K562 (cell line): ENCODE results near the gene KCNG3. TPM values are rescaled to one million over a fixed set of nuclear protein-coding genes. Genes with fewer than 3 reads are reported as not detected.

Source experiments
- ATAC-seq: fragments of 200-7000 bp; cut with Tn5 transposase; 3 replicates; pipeline ENCODE4 v1.9.1; 2020; ENCODE audit warnings: moderate library complexity
- BruUV-seq: library from RNA; stranded (reverse); fragments of 400-500 nt; replicated peaks from 2 replicates; lab custom pipeline; 2021; lab: Mats Ljungman, UMichigan
- CTCF ChIA-PET: fragments of 300-600 bp; formaldehyde crosslinking; extraction: SDS; loops from one replicate; lab custom pipeline; 2021; ENCODE audit warnings: low intra/inter-chr PET ratio; lab: Yijun Ruan, JAX
- POLR2A ChIA-PET: fragments of 300-600, 350-650 bp; sonication (Branson Sonifier 250); formaldehyde crosslinking; extraction: SDS; loops from one replicate; lab custom pipeline; 2021; ENCODE audit warnings: antibody characterized with exemption, inconsistent platforms; lab: Yijun Ruan, JAX
- DNase-seq, 4 experiments: peaks; one replicate each; pipeline versions ENCODE4 v3.0.0 to v3.0.0-alpha.2; 2011 to 2018; ENCODE audit warnings: low spot score in 3 of 4, mixed read lengths in 3 of 4; ENCODE audit errors: extremely low read depth in 1 of 4
- FAIRE-seq: peaks from 2 replicates; lab custom pipeline; 2011; peaks lifted over from hg19 to GRCh38; lab: Jason Lieb, UNC
- H2AFZ ChIP-seq: 2 replicates; pipeline ENCODE4 v1.6.0; 2011; ENCODE audit warnings: low read depth, low read length, control low read depth, inconsistent platforms
- H3K27ac ChIP-seq: fragments of 200-600 bp; 3 replicates; pipeline ENCODE4 v1.8.0; 2011; ENCODE audit warnings: low read depth, mild to moderate bottlenecking, control low read depth, inconsistent platforms, low read length, moderate library complexity, mixed read lengths; ENCODE audit errors: extremely low read depth
- H3K27me3 ChIP-seq, 2 experiments: fragments of 300-600 bp in 1 of 2; 2 replicates in 1 of 2; 3 replicates in 1 of 2; pipeline versions ENCODE4 v1.6.0 to v1.8.0; 2011; ENCODE audit warnings: inconsistent platforms in 2 of 2, low read length in 2 of 2, mild to moderate bottlenecking in 1 of 2, mixed read lengths in 1 of 2, moderate library complexity in 1 of 2; ENCODE audit not compliant: control insufficient read depth in 2 of 2, insufficient read depth in 2 of 2
- H3K36me3 ChIP-seq: fragments of 300-600 bp; 3 replicates; pipeline ENCODE4 v1.8.0; 2011; ENCODE audit warnings: mild to moderate bottlenecking, low read length, inconsistent platforms; ENCODE audit not compliant: control insufficient read depth, insufficient read depth
- H3K4me1 ChIP-seq, 2 experiments: fragments of 200-600 bp in 1 of 2; replicated peaks in 1 of 2; 2 replicates in 1 of 2; 3 replicates in 1 of 2; pipeline versions ENCODE4 v1.5.1 to v1.8.0; 2011; ENCODE audit warnings: inconsistent platforms in 2 of 2, low read length in 2 of 2, mild to moderate bottlenecking in 1 of 2, mixed read lengths in 1 of 2, moderate library complexity in 1 of 2; ENCODE audit not compliant: control insufficient read depth in 2 of 2, insufficient read depth in 2 of 2
- H3K4me2 ChIP-seq: 2 replicates; pipeline ENCODE4 v1.6.1; 2011; ENCODE audit warnings: low read length, control low read depth, inconsistent platforms, mixed read lengths; ENCODE audit not compliant: insufficient read depth
- H3K4me3 ChIP-seq: fragments of 200-600 bp; sonication (generic), shearing (Covaris generic); 2 replicates; pipeline ENCODE4 v1.5.1; 2016; ENCODE audit warnings: control low read depth, inconsistent platforms
- H3K79me2 ChIP-seq: fragments of 200-600 bp; 3 replicates; pipeline ENCODE4 v1.8.0; 2011; ENCODE audit warnings: low read length, inconsistent platforms; ENCODE audit not compliant: control insufficient read depth, insufficient read depth
- H3K9ac ChIP-seq, 2 experiments: 2 replicates each; pipeline versions ENCODE4 v1.6.0 to v1.6.1; 2011; ENCODE audit warnings: low read depth in 2 of 2, low read length in 2 of 2, control low read depth in 1 of 2, inconsistent platforms in 1 of 2, mild to moderate bottlenecking in 1 of 2, mixed read lengths in 1 of 2; ENCODE audit not compliant: insufficient read depth in 1 of 2
- H3K9me1 ChIP-seq: one replicate; pipeline ENCODE4 v1.6.0; 2011; ENCODE audit warnings: inconsistent platforms, mild to moderate bottlenecking, low read length, moderate library complexity; ENCODE audit not compliant: control insufficient read depth, insufficient read depth
- H3K9me3 ChIP-seq: replicated peaks from 2 replicates; pipeline ENCODE4 v1.5.1; 2011; ENCODE audit warnings: low read depth, low read length, inconsistent platforms; ENCODE audit not compliant: control insufficient read depth, insufficient read depth
- H4K20me1 ChIP-seq: replicated peaks from 2 replicates; pipeline ENCODE4 v1.6.1; 2011; ENCODE audit warnings: low read length, inconsistent platforms, mixed read lengths; ENCODE audit not compliant: control insufficient read depth, insufficient read depth
- ERF ChIP-seq: fragments of 450-650 bp; formaldehyde crosslinking; IDR thresholded peaks from 2 replicates; pipeline ENCODE4 v1.4.0; 2020; ENCODE audit warnings: mild to moderate bottlenecking, mixed read lengths
- KDM2B ChIP-seq: fragments of 250-450 bp; sonication (Bioruptor Pico); IDR thresholded peaks from 2 replicates; pipeline ENCODE4 v1.8.0; 2021; ENCODE audit warnings: mild to moderate bottlenecking, moderate library complexity
- POLR3G ChIP-seq: IDR thresholded peaks from 2 replicates; pipeline ENCODE4 v1.6.1; 2011; ENCODE audit not compliant: insufficient read length, insufficient replicate concordance; ENCODE audit errors: extremely low read depth
- RBBP5 ChIP-seq: fragments of 200-600 bp; sonication (generic); IDR thresholded peaks from 2 replicates; pipeline ENCODE4 v1.6.1; 2012; ENCODE audit warnings: borderline replicate concordance, mild to moderate bottlenecking, low read length, control low read depth, inconsistent platforms; ENCODE audit not compliant: insufficient read depth, poor library complexity, severe bottlenecking
- RBM15 ChIP-seq: fragments of 200-400 bp; formaldehyde crosslinking; IDR thresholded peaks from 2 replicates; pipeline ENCODE4 v1.6.1; 2018; ENCODE audit warnings: mild to moderate bottlenecking, low read length, moderate library complexity; ENCODE audit not compliant: insufficient read depth
- RFX1 ChIP-seq: fragments of 450-650 bp; IDR thresholded peaks from 2 replicates; pipeline ENCODE4 v1.6.1; 2016; ENCODE audit warnings: mild to moderate bottlenecking, moderate library complexity
- SNIP1 ChIP-seq: fragments of 450-650 bp; IDR thresholded peaks from 2 replicates; pipeline ENCODE4 v1.7.1; 2017; ENCODE audit warnings: low read depth, mild to moderate bottlenecking
- SRSF9 ChIP-seq: fragments of 200-400 bp; formaldehyde crosslinking; IDR thresholded peaks from 2 replicates; pipeline ENCODE4 v1.6.1; 2017; ENCODE audit warnings: low read depth, low read length, borderline replicate concordance
- TAF9B ChIP-seq: fragments of 450-650 bp; IDR thresholded peaks from 2 replicates; pipeline ENCODE4 v1.6.1; 2018; ENCODE audit warnings: mild to moderate bottlenecking; ENCODE audit not compliant: partially characterized antibody
- ZEB2 ChIP-seq: fragments of 450-650 bp; IDR thresholded peaks from 2 replicates; pipeline ENCODE4 v1.6.1; 2016
- WGBS: fragments of 100-300 bp; shearing (Covaris generic); methylation state at CpG from one replicate; pipeline ENCODE4 v1.1.6; 2016; ENCODE audit warnings: low coverage, mixed read lengths; ENCODE audit not compliant: insufficient coverage; ENCODE audit errors: missing lambda C conversion rate; 5-methylcytosine and 5-hydroxymethylcytosine counted together
- in situ Hi-C: fragments of 300-500 bp; cut with MboI; formaldehyde crosslinking; loops from 4 replicates; pipeline ENCODE4 v1.15.0; 2018; ENCODE audit warnings: inconsistent platforms, mixed read lengths
- intact Hi-C: fragments of 100-400 bp; cut with micrococcal nuclease; formaldehyde crosslinking; loops from 2 replicates; pipeline ENCODE4 v1.14.2; 2022
- polyA plus RNA-seq, 8 experiments: library from polyadenylated mRNA; depleted of rRNA in 4 of 8; stranded (reverse) in 5 of 8; unstranded in 3 of 8; fragments of >200 nt; fragmentation: Nextera tagmentation in 2 of 8; fragmentation: Illumina TruSeq in 1 of 8; extraction: Ambion mirVana in 2 of 8; extraction: Trizol in 1 of 8; gene quantifications; 2 replicates each; pipeline versions ENCODE4 v1.2.1 to v1.2.3, GENCODE V29; 2011 to 2014; ENCODE audit warnings: inconsistent platforms in 1 of 8, missing spikeins in 1 of 8
- total RNA-seq, 7 experiments: library from RNA; depleted of rRNA in 6 of 7; stranded (reverse); fragments of >200 nt in 6 of 7; fragmentation: Illumina TruSeq in 2 of 7; extraction: Trizol in 2 of 7; gene quantifications; 2 replicates each; pipeline versions ENCODE4 v1.2.1 to v1.2.3, GENCODE V29; 2011 to 2021; ENCODE audit warnings: low replicate concordance in 1 of 7
- TF ChIP-seq, protein P1 (sequence below), 2 experiments: fragments of 150-350 bp in 1 of 2; IDR thresholded peaks; 2 replicates each; pipeline ENCODE4 v1.6.1; 2012 to 2016; ENCODE audit warnings: low read depth in 2 of 2, low read length in 2 of 2, mild to moderate bottlenecking in 1 of 2, moderate library complexity in 1 of 2
- TF ChIP-seq, protein P2 (sequence below): sonication (generic); formaldehyde crosslinking; IDR thresholded peaks from 2 replicates; pipeline ENCODE4 v1.8.1; 2023; ENCODE audit warnings: mild to moderate bottlenecking, missing genetic modification reagents, moderate library complexity
- TF ChIP-seq, protein P3 (sequence below): fragments of 450-650 bp; IDR thresholded peaks from 2 replicates; pipeline ENCODE4 v1.6.1; 2014; ENCODE audit warnings: low read depth, mild to moderate bottlenecking, moderate library complexity, borderline replicate concordance
- TF ChIP-seq, protein P4 (sequence below): fragments of 250-450 bp; sonication (Bioruptor Pico); IDR thresholded peaks from 2 replicates; pipeline ENCODE4 v1.8.0; 2021; ENCODE audit warnings: moderate library complexity, mild to moderate bottlenecking, inconsistent platforms

The KCNG3 gene
- total and polyA plus RNA-seq, 9 of the 15 experiments (the other 6 are each of a cell fraction or from before 2014, with no cell fraction given): not detected

DNA sequence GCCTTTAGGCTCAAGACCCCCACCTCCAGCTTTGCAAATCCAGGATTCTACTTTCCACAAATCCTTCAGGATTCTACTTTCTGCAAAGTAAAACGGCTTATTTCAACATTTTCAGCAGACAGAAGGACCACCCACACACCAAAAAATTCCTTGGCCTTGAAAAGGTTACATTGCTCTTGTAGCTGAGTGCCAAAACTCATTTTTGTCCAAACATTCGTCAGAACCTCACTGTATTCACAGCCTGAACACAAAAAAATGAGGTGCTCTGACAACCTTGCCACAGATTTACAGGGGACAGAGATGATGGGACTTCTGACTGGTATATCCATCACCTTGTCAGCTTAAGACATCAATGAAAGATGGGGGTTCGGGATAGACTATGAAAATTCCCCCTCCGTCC lies 69.7 kb downstream of the KCNG3 start:
- no peaks in the 10 kb centered on the region for H4K20me1 ChIP-seq
- no peak overlapping the region for H3K4me2 ChIP-seq
- 0% methylated on average over 3 of the region's 4 CpGs for WGBS
- ATAC-seq (no peak), DNase-seq (no peak), FAIRE-seq (no peak)
- H3K4me3 ChIP-seq: no peak overlapping the region
- no peaks in the 10 kb centered on the region for H3K79me2 ChIP-seq
- intact Hi-C loops (no loop called here), in situ Hi-C loops (no loop called here)
- H3K27me3 ChIP-seq: peaks cover 9 to 13% of the 10 kb centered on the region in 2 experiments; a peak in 4 of 5 replicates
- H3K9ac ChIP-seq: no peak overlapping the region
- H2AFZ ChIP-seq: no peak overlapping the region
- no peaks in the 10 kb centered on the region for H3K36me3 ChIP-seq
- ChIA-PET POLR2A (interaction anchor here (0.6 kb wide), 1 partner anchor 23 kb away, joined by 5 read pairs; no protein-coding TSS in a partner anchor), CTCF (no interaction called here)
- H3K9me3 ChIP-seq: no peaks in the 10 kb centered on the region
- no peak overlapping the region for H3K27ac ChIP-seq
- peaks cover 0 to 3% of the 10 kb centered on the region in 2 experiments; a peak in 2 of 5 replicates for H3K4me1 ChIP-seq
- no TSS peak for BruUV-seq
- no peaks in the 10 kb centered on the region for H3K9me1 ChIP-seq
- TF ChIP-seq RBM15 (no peak), KDM2B (no peak), RBBP5 (no peak), TAF9B (no peak), ZEB2 (no peak), SRSF9 (no peak), POLR3G (no peak), RFX1 (no peak), ERF (CRISPR knock-in tag) (no peak), SNIP1 (no peak)
- TF ChIP-seq, protein P1, sequence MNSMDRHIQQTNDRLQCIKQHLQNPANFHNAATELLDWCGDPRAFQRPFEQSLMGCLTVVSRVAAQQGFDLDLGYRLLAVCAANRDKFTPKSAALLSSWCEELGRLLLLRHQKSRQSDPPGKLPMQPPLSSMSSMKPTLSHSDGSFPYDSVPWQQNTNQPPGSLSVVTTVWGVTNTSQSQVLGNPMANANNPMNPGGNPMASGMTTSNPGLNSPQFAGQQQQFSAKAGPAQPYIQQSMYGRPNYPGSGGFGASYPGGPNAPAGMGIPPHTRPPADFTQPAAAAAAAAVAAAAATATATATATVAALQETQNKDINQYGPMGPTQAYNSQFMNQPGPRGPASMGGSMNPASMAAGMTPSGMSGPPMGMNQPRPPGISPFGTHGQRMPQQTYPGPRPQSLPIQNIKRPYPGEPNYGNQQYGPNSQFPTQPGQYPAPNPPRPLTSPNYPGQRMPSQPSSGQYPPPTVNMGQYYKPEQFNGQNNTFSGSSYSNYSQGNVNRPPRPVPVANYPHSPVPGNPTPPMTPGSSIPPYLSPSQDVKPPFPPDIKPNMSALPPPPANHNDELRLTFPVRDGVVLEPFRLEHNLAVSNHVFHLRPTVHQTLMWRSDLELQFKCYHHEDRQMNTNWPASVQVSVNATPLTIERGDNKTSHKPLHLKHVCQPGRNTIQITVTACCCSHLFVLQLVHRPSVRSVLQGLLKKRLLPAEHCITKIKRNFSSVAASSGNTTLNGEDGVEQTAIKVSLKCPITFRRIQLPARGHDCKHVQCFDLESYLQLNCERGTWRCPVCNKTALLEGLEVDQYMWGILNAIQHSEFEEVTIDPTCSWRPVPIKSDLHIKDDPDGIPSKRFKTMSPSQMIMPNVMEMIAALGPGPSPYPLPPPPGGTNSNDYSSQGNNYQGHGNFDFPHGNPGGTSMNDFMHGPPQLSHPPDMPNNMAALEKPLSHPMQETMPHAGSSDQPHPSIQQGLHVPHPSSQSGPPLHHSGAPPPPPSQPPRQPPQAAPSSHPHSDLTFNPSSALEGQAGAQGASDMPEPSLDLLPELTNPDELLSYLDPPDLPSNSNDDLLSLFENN (IDR thresholded peaks at IDR 0.05; ENCODE audit: low read depth in 2 of 2, low read length in 2 of 2): no peak
- TF ChIP-seq, protein P2, sequence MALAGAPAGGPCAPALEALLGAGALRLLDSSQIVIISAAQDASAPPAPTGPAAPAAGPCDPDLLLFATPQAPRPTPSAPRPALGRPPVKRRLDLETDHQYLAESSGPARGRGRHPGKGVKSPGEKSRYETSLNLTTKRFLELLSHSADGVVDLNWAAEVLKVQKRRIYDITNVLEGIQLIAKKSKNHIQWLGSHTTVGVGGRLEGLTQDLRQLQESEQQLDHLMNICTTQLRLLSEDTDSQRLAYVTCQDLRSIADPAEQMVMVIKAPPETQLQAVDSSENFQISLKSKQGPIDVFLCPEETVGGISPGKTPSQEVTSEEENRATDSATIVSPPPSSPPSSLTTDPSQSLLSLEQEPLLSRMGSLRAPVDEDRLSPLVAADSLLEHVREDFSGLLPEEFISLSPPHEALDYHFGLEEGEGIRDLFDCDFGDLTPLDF (CRISPR knock-in tag): no peak
- TF ChIP-seq, protein P3, sequence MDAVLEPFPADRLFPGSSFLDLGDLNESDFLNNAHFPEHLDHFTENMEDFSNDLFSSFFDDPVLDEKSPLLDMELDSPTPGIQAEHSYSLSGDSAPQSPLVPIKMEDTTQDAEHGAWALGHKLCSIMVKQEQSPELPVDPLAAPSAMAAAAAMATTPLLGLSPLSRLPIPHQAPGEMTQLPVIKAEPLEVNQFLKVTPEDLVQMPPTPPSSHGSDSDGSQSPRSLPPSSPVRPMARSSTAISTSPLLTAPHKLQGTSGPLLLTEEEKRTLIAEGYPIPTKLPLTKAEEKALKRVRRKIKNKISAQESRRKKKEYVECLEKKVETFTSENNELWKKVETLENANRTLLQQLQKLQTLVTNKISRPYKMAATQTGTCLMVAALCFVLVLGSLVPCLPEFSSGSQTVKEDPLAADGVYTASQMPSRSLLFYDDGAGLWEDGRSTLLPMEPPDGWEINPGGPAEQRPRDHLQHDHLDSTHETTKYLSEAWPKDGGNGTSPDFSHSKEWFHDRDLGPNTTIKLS: no peak
- TF ChIP-seq, protein P4, sequence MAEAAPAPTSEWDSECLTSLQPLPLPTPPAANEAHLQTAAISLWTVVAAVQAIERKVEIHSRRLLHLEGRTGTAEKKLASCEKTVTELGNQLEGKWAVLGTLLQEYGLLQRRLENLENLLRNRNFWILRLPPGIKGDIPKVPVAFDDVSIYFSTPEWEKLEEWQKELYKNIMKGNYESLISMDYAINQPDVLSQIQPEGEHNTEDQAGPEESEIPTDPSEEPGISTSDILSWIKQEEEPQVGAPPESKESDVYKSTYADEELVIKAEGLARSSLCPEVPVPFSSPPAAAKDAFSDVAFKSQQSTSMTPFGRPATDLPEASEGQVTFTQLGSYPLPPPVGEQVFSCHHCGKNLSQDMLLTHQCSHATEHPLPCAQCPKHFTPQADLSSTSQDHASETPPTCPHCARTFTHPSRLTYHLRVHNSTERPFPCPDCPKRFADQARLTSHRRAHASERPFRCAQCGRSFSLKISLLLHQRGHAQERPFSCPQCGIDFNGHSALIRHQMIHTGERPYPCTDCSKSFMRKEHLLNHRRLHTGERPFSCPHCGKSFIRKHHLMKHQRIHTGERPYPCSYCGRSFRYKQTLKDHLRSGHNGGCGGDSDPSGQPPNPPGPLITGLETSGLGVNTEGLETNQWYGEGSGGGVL (CRISPR knock-in tag): no peak
